Measurements from ENCODE around the gene ANTXRL. TPM values are rescaled to one million over a fixed set of nuclear protein-coding genes. Genes with fewer than 3 reads are reported as not detected.
"Not testable (repeated sequence)": the region's sequence is repeated elsewhere in the genome, so short reads cannot be mapped to it uniquely, and the experiment has no call there.

Gene ANTXRL
- total RNA-seq, 4 donors from 2014 or later = 0.27 TPM; not detected in 3

DNA sequence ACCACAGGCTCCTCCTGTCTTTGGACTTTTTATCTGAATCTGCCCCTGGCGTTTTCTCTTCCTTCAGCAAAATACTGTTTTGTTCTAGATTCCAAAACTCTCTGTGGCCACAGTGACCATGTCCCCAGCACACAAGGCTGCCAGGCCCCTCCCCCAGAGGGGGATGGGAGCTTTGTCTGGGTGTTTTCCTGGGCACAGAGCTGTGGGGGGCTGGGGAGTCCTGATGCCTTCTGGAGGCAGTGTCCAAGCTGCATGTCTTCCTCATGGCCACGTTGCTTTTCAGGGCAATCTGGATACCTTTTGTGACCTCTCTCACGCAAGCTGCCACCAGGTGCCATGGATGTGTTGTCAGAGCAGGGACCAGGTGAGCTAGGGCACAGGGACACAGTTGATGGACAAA is 26.2 kb downstream of the ANTXRL start:
- no peaks in the 10 kb centered on the region for H3K36me3 ChIP-seq
- TF ChIP-seq POLR2A (IDR thresholded peaks at IDR 0.05) = no peak
- TF ChIP-seq, protein P1, sequence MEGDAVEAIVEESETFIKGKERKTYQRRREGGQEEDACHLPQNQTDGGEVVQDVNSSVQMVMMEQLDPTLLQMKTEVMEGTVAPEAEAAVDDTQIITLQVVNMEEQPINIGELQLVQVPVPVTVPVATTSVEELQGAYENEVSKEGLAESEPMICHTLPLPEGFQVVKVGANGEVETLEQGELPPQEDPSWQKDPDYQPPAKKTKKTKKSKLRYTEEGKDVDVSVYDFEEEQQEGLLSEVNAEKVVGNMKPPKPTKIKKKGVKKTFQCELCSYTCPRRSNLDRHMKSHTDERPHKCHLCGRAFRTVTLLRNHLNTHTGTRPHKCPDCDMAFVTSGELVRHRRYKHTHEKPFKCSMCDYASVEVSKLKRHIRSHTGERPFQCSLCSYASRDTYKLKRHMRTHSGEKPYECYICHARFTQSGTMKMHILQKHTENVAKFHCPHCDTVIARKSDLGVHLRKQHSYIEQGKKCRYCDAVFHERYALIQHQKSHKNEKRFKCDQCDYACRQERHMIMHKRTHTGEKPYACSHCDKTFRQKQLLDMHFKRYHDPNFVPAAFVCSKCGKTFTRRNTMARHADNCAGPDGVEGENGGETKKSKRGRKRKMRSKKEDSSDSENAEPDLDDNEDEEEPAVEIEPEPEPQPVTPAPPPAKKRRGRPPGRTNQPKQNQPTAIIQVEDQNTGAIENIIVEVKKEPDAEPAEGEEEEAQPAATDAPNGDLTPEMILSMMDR (IDR thresholded peaks at IDR 0.05) = no peak
- no peaks in the 10 kb centered on the region for H3K27me3 ChIP-seq
- no peak for DNase-seq
- no peaks in the 10 kb centered on the region for H3K9me3 ChIP-seq
- no peak overlapping the region for H3K27ac ChIP-seq
- no peak overlapping the region for H3K4me3 ChIP-seq
- intact Hi-C loops (cut with DNase I; ENCODE audit: low total_unique reads) = no loop called here
- no peaks in the 10 kb centered on the region for H3K4me1 ChIP-seq

GRCh38 chr10:46314071-46314470 is 27.3 kb downstream of the ANTXRL start:
- Histone ChIP-seq H3K9me3 (no peaks in the 10 kb centered on the region), H3K36me3 (no peaks in the 10 kb centered on the region), H3K4me1 (no peaks in the 10 kb centered on the region), H3K4me3 (no peak overlapping the region), H3K27ac (no peak overlapping the region), H3K27me3 (no peaks in the 10 kb centered on the region)
- intact Hi-C loops (cut with DNase I; ENCODE audit: low total_unique reads) = no loop called here
- TF ChIP-seq, protein P1 (IDR thresholded peaks at IDR 0.05) = no peak
- no peak for TF ChIP-seq POLR2A (IDR thresholded peaks at IDR 0.05)
- no peak for DNase-seq

DNA sequence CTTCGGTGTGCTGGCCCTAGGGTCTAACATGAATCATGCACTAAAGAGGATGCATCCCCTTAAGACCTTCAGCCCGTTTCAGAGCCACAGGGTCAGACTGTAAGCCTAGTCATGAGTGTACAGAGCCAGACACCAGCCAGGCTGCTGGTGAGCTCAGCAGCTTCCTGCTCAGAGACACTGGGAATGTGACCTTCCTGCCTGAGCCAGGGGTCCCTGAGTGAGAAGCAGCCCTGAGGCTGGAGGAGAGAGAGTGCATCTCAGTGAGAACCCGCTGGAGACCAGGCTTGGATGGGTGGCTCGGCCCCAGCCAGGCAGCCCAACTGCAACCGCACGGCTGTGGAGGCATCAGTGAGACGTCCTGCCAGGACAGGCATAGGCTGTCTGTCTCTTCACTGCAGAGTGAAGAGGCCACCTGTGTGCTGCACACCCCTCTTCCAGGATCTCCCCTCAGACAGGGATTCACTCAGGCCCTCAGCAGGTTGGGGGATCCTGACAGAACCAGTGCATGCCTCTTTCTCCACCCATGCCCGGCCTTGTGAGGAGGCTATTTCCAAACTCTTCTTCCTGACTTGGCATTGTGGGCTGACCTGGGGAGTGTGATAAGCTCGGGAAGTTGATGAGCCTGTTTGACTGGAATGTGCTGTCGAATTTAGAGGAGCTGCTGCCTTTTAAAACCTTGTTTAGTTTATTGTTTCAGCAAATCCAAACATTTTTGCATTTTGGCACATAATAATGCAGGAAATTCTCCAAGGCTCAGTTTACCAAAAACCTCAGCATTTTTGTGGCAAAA is 28.5 kb downstream of the ANTXRL start:
- DNase-seq; H3K27me3 ChIP-seq; H3K4me1 ChIP-seq; H3K9me3 ChIP-seq; H3K36me3 ChIP-seq; H3K27ac ChIP-seq; intact Hi-C loops (cut with DNase I; ENCODE audit: low total_unique reads); H3K4me3 ChIP-seq: not testable (repeated sequence)

DNA sequence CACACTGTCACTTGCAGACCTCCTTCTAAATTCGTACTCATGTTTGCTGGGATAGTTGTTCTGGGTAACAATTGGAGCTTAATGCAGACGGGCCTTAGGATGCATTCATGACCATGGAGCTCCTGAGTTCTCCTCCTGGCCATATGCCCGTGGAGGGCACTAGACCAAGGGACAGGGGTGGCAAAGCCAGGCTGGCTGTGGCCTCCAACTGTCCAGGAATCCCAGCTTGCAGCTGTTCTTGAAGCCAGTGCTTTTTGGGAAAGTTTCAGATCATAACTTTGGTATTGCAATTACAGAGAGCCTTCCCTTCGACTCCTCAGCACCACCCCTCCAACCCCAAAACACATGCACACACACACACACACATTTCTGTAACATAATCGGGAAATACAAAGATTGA is 30.6 kb downstream of the ANTXRL start:
- Histone ChIP-seq H3K4me1 (no peaks in the 10 kb centered on the region), H3K27ac (no peak overlapping the region), H3K36me3 (no peaks in the 10 kb centered on the region), H3K9me3 (no peaks in the 10 kb centered on the region), H3K27me3 (no peaks in the 10 kb centered on the region), H3K4me3 (no peak overlapping the region)
- intact Hi-C loops (cut with DNase I; ENCODE audit: low total_unique reads) = no loop called here
- TF ChIP-seq, protein P1 (IDR thresholded peaks at IDR 0.05) = no peak
- no peak for TF ChIP-seq POLR2A (IDR thresholded peaks at IDR 0.05)
- DNase-seq = no peak

DNA sequence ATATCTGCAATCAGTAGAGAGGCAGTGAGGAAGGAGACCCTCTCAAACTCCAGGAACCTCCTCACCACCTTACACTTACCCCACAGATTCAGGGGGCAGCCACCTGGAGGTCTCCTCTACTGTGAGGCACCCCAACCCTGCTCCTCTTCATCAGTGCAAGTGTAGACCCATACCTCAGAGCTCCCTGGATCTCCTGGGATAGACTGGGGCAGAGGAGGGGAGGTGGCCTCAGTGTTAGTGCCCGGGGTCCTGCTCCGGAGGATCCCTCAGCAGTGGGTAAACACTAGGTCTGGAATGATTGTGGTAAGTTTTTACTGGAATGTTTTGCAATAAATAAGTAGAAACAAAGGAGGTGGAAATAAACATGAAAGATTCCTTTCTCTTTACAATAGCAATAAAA is 31.1 kb downstream of the ANTXRL start:
- Histone ChIP-seq H3K9me3 (no peaks in the 10 kb centered on the region), H3K36me3 (no peaks in the 10 kb centered on the region), H3K27ac (no peak overlapping the region), H3K4me1 (no peaks in the 10 kb centered on the region), H3K27me3 (no peaks in the 10 kb centered on the region), H3K4me3 (no peak overlapping the region)
- no peak for DNase-seq
- intact Hi-C loops (cut with DNase I; ENCODE audit: low total_unique reads) = no loop called here
- TF ChIP-seq, protein P1 (IDR thresholded peaks at IDR 0.05) = no peak
- no peak for TF ChIP-seq POLR2A (IDR thresholded peaks at IDR 0.05)

Data from uterus (tissue), 4 donors.